GM23338 (cell line): ENCODE results near the gene DBF4B.

Experiments used
- CREB1 ChIP-seq: fragments of 250-450 bp; sonication (Bioruptor Pico); IDR thresholded peaks from 2 replicates; pipeline ENCODE4 v1.5.0; 2020; ENCODE audit warnings: low read depth, mild to moderate bottlenecking, moderate library complexity
- EZH2 ChIP-seq: fragments of 200-600 bp; sonication (generic); IDR thresholded peaks from one replicate; pipeline ENCODE4 v1.8.0; 2017; ENCODE audit warnings: antibody characterized with exemption, mild to moderate bottlenecking, low read depth; ENCODE audit not compliant: unreplicated experiment
- EZH2phosphoT487 ChIP-seq: fragments of 200-600 bp; sonication (generic); IDR thresholded peaks from one replicate; pipeline ENCODE4 v1.8.1; 2018; ENCODE audit warnings: antibody characterized with exemption; ENCODE audit not compliant: unreplicated experiment
- JUNB ChIP-seq: IDR thresholded peaks from one replicate; pipeline ENCODE4 v1.6.1; 2016; ENCODE audit warnings: antibody characterized with exemption; ENCODE audit not compliant: unreplicated experiment
- POLR2AphosphoS5 ChIP-seq: IDR thresholded peaks from 2 replicates; pipeline ENCODE4 v1.6.1; 2016; ENCODE audit warnings: antibody characterized with exemption, low read depth
- REST ChIP-seq: IDR thresholded peaks from one replicate; pipeline ENCODE4 v1.6.1; 2018; ENCODE audit warnings: antibody characterized with exemption; ENCODE audit not compliant: unreplicated experiment
- ZNF331 ChIP-seq: fragments of 250-450 bp; sonication (Bioruptor Pico); IDR thresholded peaks from 2 replicates; pipeline ENCODE4 v1.5.0; 2020; ENCODE audit warnings: low read depth, mild to moderate bottlenecking, moderate library complexity
- TF ChIP-seq, protein P1 (sequence below), 2 experiments: fragments of 200-600 bp in 1 of 2; sonication (generic) in 1 of 2; conservative IDR thresholded peaks; 2 replicates each; pipeline versions ENCODE4 v1.5.1 to v1.6.1; 2016 to 2017; ENCODE audit warnings: antibody characterized with exemption in 2 of 2, low read depth in 2 of 2, mild to moderate bottlenecking in 2 of 2, moderate library complexity in 1 of 2
- TF ChIP-seq, protein P2 (sequence below): IDR thresholded peaks from 2 replicates; pipeline ENCODE4 v1.6.1; 2016; ENCODE audit warnings: antibody characterized with exemption

DNA sequence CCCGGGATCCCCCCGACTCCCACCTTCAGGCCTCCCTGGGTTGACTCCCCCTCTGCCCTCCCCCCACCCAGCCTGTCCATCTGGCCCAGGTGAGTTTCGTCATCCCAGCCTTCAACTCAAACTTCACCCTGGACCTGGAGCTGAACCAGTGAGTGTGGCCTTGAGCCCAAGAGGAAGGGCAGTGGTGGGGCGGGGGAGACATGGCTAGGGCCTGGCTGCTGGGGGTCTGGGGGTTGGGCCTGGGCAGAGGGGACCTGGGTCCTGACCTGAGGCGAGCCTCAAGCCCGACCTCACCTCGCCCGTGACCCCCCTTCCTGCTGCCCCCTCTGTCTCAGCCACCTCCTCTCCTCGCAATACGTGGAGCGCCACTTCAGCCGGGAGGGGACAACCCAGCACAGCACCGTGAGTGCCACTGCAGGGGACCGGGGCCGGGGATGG, 61.2 kb downstream of the DBF4B start:
- TF ChIP-seq REST = no peak
- TF ChIP-seq, protein P1, sequence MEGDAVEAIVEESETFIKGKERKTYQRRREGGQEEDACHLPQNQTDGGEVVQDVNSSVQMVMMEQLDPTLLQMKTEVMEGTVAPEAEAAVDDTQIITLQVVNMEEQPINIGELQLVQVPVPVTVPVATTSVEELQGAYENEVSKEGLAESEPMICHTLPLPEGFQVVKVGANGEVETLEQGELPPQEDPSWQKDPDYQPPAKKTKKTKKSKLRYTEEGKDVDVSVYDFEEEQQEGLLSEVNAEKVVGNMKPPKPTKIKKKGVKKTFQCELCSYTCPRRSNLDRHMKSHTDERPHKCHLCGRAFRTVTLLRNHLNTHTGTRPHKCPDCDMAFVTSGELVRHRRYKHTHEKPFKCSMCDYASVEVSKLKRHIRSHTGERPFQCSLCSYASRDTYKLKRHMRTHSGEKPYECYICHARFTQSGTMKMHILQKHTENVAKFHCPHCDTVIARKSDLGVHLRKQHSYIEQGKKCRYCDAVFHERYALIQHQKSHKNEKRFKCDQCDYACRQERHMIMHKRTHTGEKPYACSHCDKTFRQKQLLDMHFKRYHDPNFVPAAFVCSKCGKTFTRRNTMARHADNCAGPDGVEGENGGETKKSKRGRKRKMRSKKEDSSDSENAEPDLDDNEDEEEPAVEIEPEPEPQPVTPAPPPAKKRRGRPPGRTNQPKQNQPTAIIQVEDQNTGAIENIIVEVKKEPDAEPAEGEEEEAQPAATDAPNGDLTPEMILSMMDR (conservative IDR thresholded peaks at IDR 0.05; ENCODE audit: low read depth in 2 of 2) = no peak
- TF ChIP-seq EZH2 = no peak
- TF ChIP-seq POLR2AphosphoS5 = no peak
- TF ChIP-seq CREB1 (CRISPR knock-in tag) = no peak
- no peak for TF ChIP-seq JUNB
- no peak for TF ChIP-seq EZH2phosphoT487
- TF ChIP-seq ZNF331 (CRISPR knock-in tag) = no peak
- TF ChIP-seq, protein P2, sequence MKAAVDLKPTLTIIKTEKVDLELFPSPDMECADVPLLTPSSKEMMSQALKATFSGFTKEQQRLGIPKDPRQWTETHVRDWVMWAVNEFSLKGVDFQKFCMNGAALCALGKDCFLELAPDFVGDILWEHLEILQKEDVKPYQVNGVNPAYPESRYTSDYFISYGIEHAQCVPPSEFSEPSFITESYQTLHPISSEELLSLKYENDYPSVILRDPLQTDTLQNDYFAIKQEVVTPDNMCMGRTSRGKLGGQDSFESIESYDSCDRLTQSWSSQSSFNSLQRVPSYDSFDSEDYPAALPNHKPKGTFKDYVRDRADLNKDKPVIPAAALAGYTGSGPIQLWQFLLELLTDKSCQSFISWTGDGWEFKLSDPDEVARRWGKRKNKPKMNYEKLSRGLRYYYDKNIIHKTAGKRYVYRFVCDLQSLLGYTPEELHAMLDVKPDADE = no peak
